Activated CD4-positive, CD25-positive, alpha-beta regulatory T cell treated with anti-CD3 and anti-CD28 coated beads, Interleukin-2, amount 50 U/mL, for 16 hours (primary cell): ENCODE data around the gene RAG2.

Source experiments
- DNase-seq: peaks from one replicate; pipeline ENCODE4 v3.0.0-alpha.2; 2020; ENCODE audit warnings: low read depth, low spot score

Gene RAG2

GRCh38 chr11:36598051-36598450, at the start of gene RAG2:
TSS of gene RAG2 (minus strand) at chr11:36598236. CDS start at chr11:36594168, 4,068 bp downstream.
- no peak for DNase-seq

- DNase-seq = no peak
These were observed 40.5 kb upstream of the RAG2 start for GRCh38 chr11:36638556-36638955.

GRCh38 chr11:36635066-36635862, 37.2 kb upstream of the RAG2 start:
- DNase-seq = no peak

GRCh38 chr11:36631774-36632173, 33.7 kb upstream of the RAG2 start:
- DNase-seq = no peak

GRCh38 chr11:36628765-36629244, 30.8 kb upstream of the RAG2 start:
- DNase-seq = no peak

GRCh38 chr11:36628141-36628540, 30.1 kb upstream of the RAG2 start:
- DNase-seq = no peak

- no peak for DNase-seq
These were observed 29.4 kb upstream of the RAG2 start for GRCh38 chr11:36627471-36627870.

- DNase-seq = no peak
These were observed 29.0 kb upstream of the RAG2 start for GRCh38 chr11:36627006-36627405.

GRCh38 chr11:36623494-36623893, 25.5 kb upstream of the RAG2 start:
- no peak for DNase-seq

- no peak for DNase-seq
These were observed 24.5 kb upstream of the RAG2 start for GRCh38 chr11:36622431-36623136.

- DNase-seq = no peak
These were observed 22.2 kb upstream of the RAG2 start for GRCh38 chr11:36620246-36620645.

- no peak for DNase-seq
These were observed 21.5 kb upstream of the RAG2 start for GRCh38 chr11:36619502-36619901.

GRCh38 chr11:36618363-36619047, 20.5 kb upstream of the RAG2 start:
- DNase-seq = no peak

- no peak for DNase-seq
These were observed 19.7 kb upstream of the RAG2 start for GRCh38 chr11:36617543-36618362.

- DNase-seq = no peak
These were observed 17.8 kb upstream of the RAG2 start for GRCh38 chr11:36615826-36616225.

GRCh38 chr11:36609383-36609782, 11.3 kb upstream of the RAG2 start:
- DNase-seq = no peak

- DNase-seq = no peak
These were observed 10.6 kb upstream of the RAG2 start for GRCh38 chr11:36608491-36609199.

- DNase-seq = no peak
These were observed 7.5 kb upstream of the RAG2 start for GRCh38 chr11:36605221-36606216.

- no peak for DNase-seq
These were observed 4.1 kb upstream of the RAG2 start for GRCh38 chr11:36602135-36602534.

- DNase-seq = no peak
These were observed 3.1 kb upstream of the RAG2 start for GRCh38 chr11:36601155-36601554.
